Tongue (tissue), 2 donors: ENCODE measurements around the gene SORBS1. TPM values are rescaled to one million over a fixed set of nuclear protein-coding genes. Genes with fewer than 3 reads are reported as not detected.

Source experiments
- DNase-seq: peaks from one replicate; pipeline ENCODE4 v3.0.0-alpha.2; 2015
- total RNA-seq: library from RNA; depleted of rRNA; stranded (reverse); fragments of >200 nt; gene quantifications from one replicate; pipeline ENCODE4 v1.2.3, GENCODE V29; 2014

Gene SORBS1
- total RNA-seq, 1 donor from 2014 or later, result 74.8 TPM

DNA sequence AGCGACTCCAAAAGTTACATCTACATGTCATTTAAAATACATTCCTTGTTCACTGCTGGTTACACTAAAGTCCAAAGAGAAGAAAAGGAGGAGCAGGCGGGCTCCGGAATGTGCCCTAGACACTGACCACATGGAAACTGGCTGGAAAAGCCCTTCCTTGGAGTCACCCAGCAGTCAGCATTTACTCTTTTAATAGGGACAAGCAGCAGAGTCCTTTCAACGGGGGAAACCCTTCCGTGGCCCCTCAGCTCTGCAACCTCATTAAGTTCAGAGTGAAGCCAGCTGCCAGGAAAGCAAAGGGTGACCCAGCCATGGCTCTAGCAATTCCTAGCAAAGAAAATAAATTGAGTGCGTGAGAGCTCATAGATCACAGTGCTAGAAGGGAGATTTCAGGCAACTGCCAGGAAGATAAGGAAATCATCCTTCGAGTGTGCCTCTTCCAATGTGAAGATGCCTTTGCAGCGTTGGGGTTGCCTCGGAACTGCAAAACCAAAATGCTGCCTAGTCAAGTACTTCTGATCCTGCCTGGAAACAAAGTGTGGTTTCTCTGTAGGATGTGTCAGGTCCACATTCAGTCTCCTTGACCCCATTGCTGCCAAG, 101.6 kb downstream of the SORBS1 start:
- DNase-seq, result peak; percentile 69

DNA sequence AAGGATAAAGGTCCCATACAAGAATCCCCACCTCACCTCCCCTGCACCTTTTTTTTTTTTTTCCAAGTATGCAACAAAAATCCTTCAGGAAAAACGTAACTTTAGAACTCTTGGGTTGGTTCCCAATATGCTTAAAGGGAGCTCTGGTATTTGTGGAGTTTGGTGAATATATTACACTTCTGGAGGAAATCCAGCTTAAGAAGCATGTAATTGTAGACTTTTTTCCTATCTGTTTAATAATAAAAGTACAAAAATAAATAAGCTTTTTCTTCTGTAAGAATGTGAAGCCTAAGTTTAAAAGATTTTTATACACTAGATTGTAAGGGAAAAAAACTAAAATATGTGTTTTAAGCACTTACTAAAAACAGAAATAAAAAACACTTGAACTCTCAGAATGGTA, 102.3 kb downstream of the SORBS1 start:
- DNase-seq, result no peak

GRCh38 chr10:95458014-95458413, 103.2 kb downstream of the SORBS1 start:
- DNase-seq, result no peak

GRCh38 chr10:95457319-95457886, 103.8 kb downstream of the SORBS1 start:
- no peak for DNase-seq

DNA sequence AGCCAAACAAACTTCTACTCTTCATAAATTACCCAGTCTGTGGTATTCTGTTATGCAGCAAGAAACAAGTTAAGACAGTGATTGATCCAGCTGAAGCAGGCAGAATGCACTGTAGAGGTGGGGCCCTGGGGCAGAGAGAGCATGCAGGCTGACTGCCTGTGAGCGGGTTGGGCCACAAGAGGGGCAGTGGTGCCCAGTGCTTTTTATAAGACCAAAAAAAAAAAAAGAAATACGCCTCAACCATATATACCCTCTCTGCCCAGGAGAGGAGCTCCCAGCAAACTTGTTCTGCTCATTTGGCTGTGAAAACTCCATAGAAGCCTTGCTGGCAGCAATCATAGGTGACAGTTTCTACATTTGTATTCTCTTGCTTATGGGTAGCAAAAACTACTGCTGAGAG, 104.7 kb downstream of the SORBS1 start:
- no peak for DNase-seq

- DNase-seq, result no peak
Observed at GRCh38 chr10:95454940-95455339, 106.2 kb downstream of the SORBS1 start.

DNA sequence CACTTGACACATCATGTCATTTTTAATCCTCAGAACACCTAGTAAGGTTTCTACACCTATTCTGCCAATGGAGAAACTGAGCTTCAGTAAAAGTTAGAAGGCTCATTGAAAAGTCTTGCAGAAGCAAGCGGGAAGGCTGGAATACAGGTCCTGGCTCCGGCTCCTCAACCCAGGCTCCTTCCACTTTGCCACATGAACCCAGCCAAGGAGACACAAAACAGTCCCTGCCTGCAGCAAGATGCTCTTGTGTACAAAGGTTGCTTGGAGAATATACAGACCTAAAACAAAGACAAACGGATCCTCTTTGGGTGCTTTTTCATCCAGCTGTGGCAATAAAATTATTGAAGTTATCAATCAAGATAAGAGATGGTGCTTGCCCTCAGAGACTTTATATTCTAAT, 106.8 kb downstream of the SORBS1 start:
- DNase-seq, result no peak

GRCh38 chr10:95451568-95452524, 109.3 kb downstream of the SORBS1 start:
- DNase-seq, result peak; percentile 51

GRCh38 chr10:95451150-95451549, 110.0 kb downstream of the SORBS1 start:
- DNase-seq, result no peak

- no peak for DNase-seq
Observed at GRCh38 chr10:95450188-95450587, 111.0 kb downstream of the SORBS1 start.

- peak; percentile 82 for DNase-seq
Observed at GRCh38 chr10:95447685-95448084, 113.5 kb downstream of the SORBS1 start.

GRCh38 chr10:95445837-95446486, 115.2 kb downstream of the SORBS1 start:
- peak; percentile 69 for DNase-seq

DNA sequence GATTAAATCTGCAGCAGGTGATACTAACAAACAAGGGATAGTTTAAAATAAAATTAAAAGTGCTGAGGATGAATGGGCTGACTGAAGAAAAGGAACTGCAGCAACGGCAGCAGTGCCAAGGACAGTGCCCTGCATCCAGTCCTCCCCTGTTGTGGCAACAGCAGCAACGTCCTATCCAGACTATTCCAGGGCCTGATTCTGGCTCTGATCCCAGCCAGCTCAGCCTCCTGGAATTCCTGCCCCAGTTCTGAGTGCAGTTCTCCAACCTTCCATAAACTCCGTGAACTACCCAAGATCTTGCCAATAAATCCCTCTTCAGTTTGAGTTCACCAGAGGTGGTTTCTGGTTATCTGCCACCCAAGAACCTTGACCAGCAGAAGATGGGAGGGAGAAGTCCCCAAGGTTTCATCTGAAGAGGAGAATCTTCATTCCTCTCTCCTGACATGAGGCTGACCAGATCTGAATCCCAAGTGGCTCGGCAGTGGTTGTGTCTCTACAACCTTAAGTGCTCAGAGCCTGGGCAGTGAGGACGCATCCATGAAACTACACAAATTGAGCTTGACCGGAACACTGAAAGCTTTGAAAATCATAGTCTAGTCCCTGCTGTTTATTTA, 115.8 kb downstream of the SORBS1 start:
- DNase-seq, result no peak

DNA sequence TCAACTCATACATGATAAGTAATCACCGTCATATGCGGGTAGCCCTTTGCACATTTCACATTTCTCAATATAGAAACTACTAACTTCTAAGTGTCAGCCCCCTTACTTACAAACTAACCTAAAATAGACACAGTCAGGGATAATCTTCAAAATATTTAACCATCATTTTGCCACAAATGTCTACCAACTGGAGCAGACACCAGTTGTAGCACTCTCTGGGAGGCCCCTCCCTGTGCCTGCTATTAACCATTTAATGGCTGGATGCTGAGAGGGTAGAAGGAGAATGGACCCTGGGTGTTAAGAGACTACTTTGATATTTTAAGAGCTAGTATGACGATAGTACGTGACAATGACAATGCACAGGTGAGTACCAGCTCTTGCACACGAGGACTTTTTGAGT, 116.4 kb downstream of the SORBS1 start:
- DNase-seq, result no peak

- DNase-seq, result no peak
Observed at GRCh38 chr10:95443636-95444035, 117.5 kb downstream of the SORBS1 start.

GRCh38 chr10:95442341-95442740, 118.8 kb downstream of the SORBS1 start:
- DNase-seq, result no peak

- no peak for DNase-seq
Observed at GRCh38 chr10:95441547-95441923, 119.6 kb downstream of the SORBS1 start.

- DNase-seq, result no peak
Observed at GRCh38 chr10:95440756-95441546, 120.2 kb downstream of the SORBS1 start.

DNA sequence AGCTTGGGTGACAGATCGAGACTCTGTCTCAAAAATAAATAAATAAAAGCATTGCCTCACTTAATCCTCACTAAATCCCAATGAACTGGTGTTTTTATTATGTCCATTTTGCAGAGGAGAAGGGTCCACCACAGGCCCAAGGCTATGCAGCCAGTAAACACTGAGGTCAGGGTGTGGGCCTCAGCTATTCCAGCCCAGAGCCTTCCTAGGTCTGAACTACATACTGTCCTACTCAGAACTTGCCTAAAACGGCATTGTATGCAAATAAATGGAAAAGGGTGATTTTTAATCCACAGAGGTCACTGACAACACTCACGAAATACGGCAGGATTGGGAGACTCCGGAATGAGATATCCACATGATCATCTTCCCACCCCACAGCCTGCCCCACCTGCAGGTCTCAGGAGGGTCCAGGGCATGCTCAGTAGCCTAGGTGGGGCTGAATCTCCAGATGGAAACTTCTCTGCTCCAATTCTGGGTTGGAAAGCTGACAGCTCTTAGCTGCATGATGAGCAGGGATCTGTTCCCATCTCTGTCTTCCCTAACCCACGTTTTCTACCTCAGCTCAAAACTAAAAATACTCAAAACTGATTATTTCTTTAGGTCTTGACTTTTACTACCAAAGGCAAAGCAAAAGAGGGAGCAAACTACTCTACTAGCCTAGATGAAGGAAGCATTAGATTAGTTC, 121.0 kb downstream of the SORBS1 start:
- no peak for DNase-seq

- no peak for DNase-seq
Observed at GRCh38 chr10:95438781-95439180, 122.4 kb downstream of the SORBS1 start.

- DNase-seq, result no peak
Observed at GRCh38 chr10:95437669-95438068, 123.5 kb downstream of the SORBS1 start.
